Testis (tissue), 3 donors: Measurements from ENCODE around the gene SNPH. TPM values are rescaled to one million over a fixed set of nuclear protein-coding genes. Genes with fewer than 3 reads are reported as not detected.

Source experiments
- DNase-seq: peaks from one replicate; pipeline ENCODE4 v3.0.0-alpha.2; 2019
- H3K27ac ChIP-seq, 2 donors: fragments of 200-600 bp; sonication (generic); one replicate each; pipeline ENCODE4 v1.5.1; 2019
- H3K27me3 ChIP-seq: fragments of 200-600 bp; sonication (generic); one replicate; pipeline ENCODE4 v1.5.1; 2019
- H3K36me3 ChIP-seq: fragments of 200-600 bp; sonication (generic); one replicate; pipeline ENCODE4 v1.5.1; 2017; ENCODE audit warnings: low read depth; ENCODE audit errors: missing control alignments
- H3K4me1 ChIP-seq: fragments of 200-600 bp; sonication (generic); one replicate; pipeline ENCODE4 v1.5.1; 2019
- H3K4me3 ChIP-seq, 2 donors: fragments of 200-600 bp; sonication (generic); one replicate each; pipeline ENCODE4 v1.5.1; 2017 to 2019
- H3K9me3 ChIP-seq: fragments of 200-600 bp; sonication (generic); one replicate; pipeline ENCODE4 v1.5.1; 2017
- CTCF ChIP-seq, 3 experiments: fragments of 450-650 bp in 2 of 3; fragments of 200-600 bp in 1 of 3; sonication (generic) in 1 of 3; IDR thresholded peaks; one replicate each; pipeline ENCODE4 v1.5.1; 2016 to 2019; ENCODE audit warnings: antibody characterized with exemption in 3 of 3, mild to moderate bottlenecking in 2 of 3, moderate library complexity in 1 of 3
- POLR2A ChIP-seq: fragments of 450-650 bp; IDR thresholded peaks from one replicate; pipeline ENCODE4 v1.6.1; 2017; ENCODE audit warnings: antibody characterized with exemption, mild to moderate bottlenecking, moderate library complexity
- WGBS, 2 donors: methylation state at CpG; one replicate each; pipeline ENCODE4 v1.1.5; 2018; 5-methylcytosine and 5-hydroxymethylcytosine counted together
- intact Hi-C: fragments of 100-400 bp; cut with DNase I; formaldehyde crosslinking; loops from one replicate; pipeline ENCODE4 v1.15.1; 2023; ENCODE audit warnings: low total_unique reads
- polyA plus RNA-seq: library from polyadenylated mRNA; stranded (reverse); fragments of 350-450 nt; fragmentation: Illumina TruSeq; extraction: RNeasy Lipid Tissue Mini Kit (QIAGEN cat#74804); gene quantifications from one replicate; pipeline ENCODE4 v1.2.3, GENCODE V29; 2014; ENCODE audit warnings: low read depth, low replicate concordance; ENCODE audit not compliant: insufficient read depth
- total RNA-seq, 2 donors: library from RNA; depleted of rRNA; stranded (reverse); fragments of >200 nt; gene quantifications; one replicate each; pipeline ENCODE4 v1.2.3, GENCODE V29; 2016

The SNPH gene
- total and polyA plus RNA-seq, 3 donors from 2014 or later = 4.2 to 10.4 (median 9.0) TPM

- H3K4me3 ChIP-seq = no peak overlapping the region
- no peak overlapping the region for H3K27ac ChIP-seq
- whole genome bisulfite sequencing, 2 donors = 92 to 93% methylated on average over 9 of the region's 9 CpGs
- no peaks in the 10 kb centered on the region for H3K36me3 ChIP-seq
- H3K4me1 ChIP-seq = no peaks in the 10 kb centered on the region
- DNase-seq = no peak
- H3K27me3 ChIP-seq = no peaks in the 10 kb centered on the region
- TF ChIP-seq CTCF (IDR thresholded peaks at IDR 0.05) = no peak
- no peak for TF ChIP-seq POLR2A
- intact Hi-C loops = no loop called here
- H3K9me3 ChIP-seq = no peaks in the 10 kb centered on the region
Observed at GRCh38 chr20:1283522-1284510, 17.7 kb downstream of the SNPH start.

- no peak overlapping the region for H3K4me3 ChIP-seq
- no peak for TF ChIP-seq POLR2A
- no peak for TF ChIP-seq CTCF (IDR thresholded peaks at IDR 0.05)
- 88 to 89% methylated on average over 9 of the region's 9 CpGs for WGBS, 2 donors
- no peak overlapping the region for H3K27ac ChIP-seq
- DNase-seq = no peak
- H3K27me3 ChIP-seq = no peaks in the 10 kb centered on the region
- H3K36me3 ChIP-seq = no peaks in the 10 kb centered on the region
- H3K9me3 ChIP-seq = no peaks in the 10 kb centered on the region
- peaks cover 4% of the 10 kb centered on the region for H3K4me1 ChIP-seq
- intact Hi-C loops = no loop called here
Observed at GRCh38 chr20:1286267-1287024, 20.4 kb downstream of the SNPH start.

DNA sequence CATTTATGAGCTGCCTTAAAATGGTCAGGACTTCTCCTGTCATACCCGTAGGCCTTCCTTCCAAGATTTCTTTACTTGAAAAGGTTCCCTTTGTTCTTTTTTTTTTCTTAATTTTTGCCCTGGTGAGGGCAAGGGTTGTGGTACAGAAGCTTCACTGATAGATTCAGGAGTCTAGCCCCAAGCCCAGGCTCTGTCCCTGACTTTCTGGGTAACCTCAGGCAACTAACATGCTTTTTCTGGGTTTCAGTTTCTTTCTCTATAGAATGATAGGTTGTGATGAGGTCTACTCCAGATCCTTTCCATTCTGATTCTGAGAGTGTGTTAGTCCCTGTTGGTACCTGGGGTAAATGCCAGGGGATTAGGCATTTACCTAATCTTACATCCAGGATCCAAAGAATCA lies 21.2 kb downstream of the SNPH start:
- no peak for DNase-seq
- H3K36me3 ChIP-seq = no peaks in the 10 kb centered on the region
- TF ChIP-seq CTCF (IDR thresholded peaks at IDR 0.05) (no peak), POLR2A (no peak)
- WGBS, 2 donors = 90 to 100% methylated on average over 1 of the region's 1 CpG
- no peaks in the 10 kb centered on the region for H3K27me3 ChIP-seq
- H3K27ac ChIP-seq = no peak overlapping the region
- H3K9me3 ChIP-seq = no peaks in the 10 kb centered on the region
- peaks cover 4% of the 10 kb centered on the region for H3K4me1 ChIP-seq
- intact Hi-C loops = no loop called here
- H3K4me3 ChIP-seq = no peak overlapping the region

- no peak overlapping the region for H3K27ac ChIP-seq
- H3K9me3 ChIP-seq = no peaks in the 10 kb centered on the region
- no peaks in the 10 kb centered on the region for H3K27me3 ChIP-seq
- intact Hi-C loops = no loop called here
- no peak for TF ChIP-seq POLR2A
- TF ChIP-seq CTCF (IDR thresholded peaks at IDR 0.05) = no peak
- no peak overlapping the region for H3K4me3 ChIP-seq
- no peak for DNase-seq
- 89 to 92% methylated on average over 10 to 11 of the region's 11 CpGs for WGBS, 2 donors
- H3K4me1 ChIP-seq = peaks cover 4% of the 10 kb centered on the region
- H3K36me3 ChIP-seq = no peaks in the 10 kb centered on the region
Observed at GRCh38 chr20:1287787-1288569, 21.9 kb downstream of the SNPH start.
